GM18517 (cell line): ENCODE results near the gene DNMT3A.

Experiments used
- ATAC-seq: cut with Tn5 transposase; IDR thresholded peaks from one replicate; pipeline ENCODE4 v1.9.1; 2021; ENCODE audit warnings: mild to moderate bottlenecking, moderate library complexity; ENCODE audit not compliant: unreplicated experiment

The DNMT3A gene

GRCh38 chr2:25341753-25342371 lies at the start of gene DNMT3A:
Gene DNMT3A (minus strand): TSS chr2:25341925. CDS start chr2:25313984, 27,941 bp downstream.
- no peak for ATAC-seq

- ATAC-seq: no peak
Measured at GRCh38 chr2:25389161-25389560, 47.4 kb upstream of the DNMT3A start.

GRCh38 chr2:25388491-25388890 lies 46.8 kb upstream of the DNMT3A start:
- ATAC-seq: no peak

GRCh38 chr2:25387876-25388449 lies 46.2 kb upstream of the DNMT3A start:
- ATAC-seq: no peak

GRCh38 chr2:25386971-25387875 lies 45.5 kb upstream of the DNMT3A start:
- no peak for ATAC-seq

- no peak for ATAC-seq
Measured at GRCh38 chr2:25385910-25386309, 44.2 kb upstream of the DNMT3A start.

- no peak for ATAC-seq
Measured at GRCh38 chr2:25383806-25384205, 42.1 kb upstream of the DNMT3A start.

- ATAC-seq: no peak
Measured at GRCh38 chr2:25381502-25381901, 39.8 kb upstream of the DNMT3A start.

- ATAC-seq: no peak
Measured at GRCh38 chr2:25380586-25381375, 39.1 kb upstream of the DNMT3A start.

- ATAC-seq: no peak
Measured at GRCh38 chr2:25380023-25380422, 38.3 kb upstream of the DNMT3A start.

GRCh38 chr2:25379535-25379934 lies 37.8 kb upstream of the DNMT3A start:
- ATAC-seq: no peak

GRCh38 chr2:25378731-25379490 lies 37.2 kb upstream of the DNMT3A start:
- ATAC-seq: no peak

DNA sequence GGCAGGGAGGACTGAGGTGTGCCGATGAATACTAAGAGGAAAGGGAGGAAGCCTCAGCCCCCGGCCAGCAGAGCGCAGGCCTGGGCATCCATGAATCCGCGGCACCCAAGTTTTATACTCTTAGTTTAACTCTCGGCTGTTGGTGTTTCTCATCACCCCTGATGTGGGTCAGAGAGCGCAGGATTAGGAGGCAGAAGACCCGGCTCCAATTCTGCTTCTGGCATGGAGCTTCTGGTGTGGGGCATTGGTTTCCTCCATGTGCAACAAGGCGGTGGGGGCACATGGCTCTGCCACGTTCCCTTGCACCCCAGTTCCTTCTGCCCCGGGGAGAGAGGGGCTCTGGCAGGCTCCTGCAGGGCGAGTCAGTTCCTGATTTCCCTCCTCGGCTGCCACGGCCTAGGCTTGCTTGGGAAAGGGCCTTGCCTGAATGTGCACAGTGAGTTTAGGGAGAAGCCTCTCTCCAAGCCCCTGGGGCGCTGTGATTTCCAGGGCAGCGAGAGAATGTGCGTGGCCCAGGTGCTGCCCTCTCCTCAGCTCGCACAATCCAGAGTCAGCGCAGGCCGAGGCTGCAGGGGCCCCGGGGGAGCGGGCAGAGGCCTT lies 36.2 kb upstream of the DNMT3A start:
- ATAC-seq: no peak

DNA sequence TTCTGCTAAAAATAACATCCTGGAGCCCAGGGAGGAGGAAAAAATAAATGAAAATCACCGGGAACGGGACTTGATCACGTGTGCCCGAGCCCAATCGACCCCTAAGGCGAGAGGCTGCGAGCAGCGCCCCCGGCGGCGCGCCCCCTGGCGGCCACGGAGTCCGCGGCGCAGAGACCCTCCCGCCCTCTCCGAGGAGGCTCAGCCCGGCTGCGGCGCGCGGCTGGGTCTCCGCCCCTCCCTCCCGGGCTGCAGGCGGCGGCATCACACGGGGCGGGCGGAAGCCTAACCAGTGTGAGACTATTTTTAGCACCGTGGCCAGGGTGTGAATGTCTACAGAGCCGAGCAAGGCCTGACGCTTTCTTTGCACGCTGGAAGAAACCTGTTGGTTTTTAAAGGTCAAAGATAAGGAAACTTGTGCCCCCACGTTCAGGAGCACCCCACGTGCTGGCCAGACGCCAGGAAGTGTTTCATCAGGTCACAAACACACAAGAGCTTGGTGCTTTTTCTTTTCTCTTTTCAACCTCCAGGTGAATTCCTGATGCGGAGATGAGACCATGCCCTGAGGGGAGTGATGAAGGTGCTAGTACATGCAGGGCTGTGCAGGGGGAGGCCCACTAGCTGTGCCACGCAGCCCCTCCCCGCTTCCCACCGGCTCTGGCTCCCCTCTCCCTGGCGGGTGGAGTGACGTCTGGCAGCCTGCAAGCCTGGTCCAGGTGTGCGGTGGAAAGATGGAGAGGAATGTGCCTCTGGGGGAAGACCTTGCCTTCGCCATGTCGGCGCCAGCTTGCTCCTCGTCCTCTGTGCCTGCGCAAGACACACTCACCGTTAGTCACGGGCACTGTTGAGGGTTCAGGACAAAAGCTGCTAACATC lies 35.3 kb upstream of the DNMT3A start:
- peak; percentile 93 for ATAC-seq

- no peak for ATAC-seq
Measured at GRCh38 chr2:25375989-25376545, 34.3 kb upstream of the DNMT3A start.

GRCh38 chr2:25375371-25375988 lies 33.8 kb upstream of the DNMT3A start:
- ATAC-seq: no peak

- no peak for ATAC-seq
Measured at GRCh38 chr2:25374827-25375226, 33.1 kb upstream of the DNMT3A start.

GRCh38 chr2:25374411-25374810 lies 32.7 kb upstream of the DNMT3A start:
- ATAC-seq: no peak
